ENCODE results near the gene SPTBN5.

SPTBN5 gene

GRCh38 chr15:41892621-41893421 lies 1.0 kb downstream of the SPTBN5 start:
- TF ChIP-seq CTCF (IDR thresholded peaks at IDR 0.05; ENCODE audit: low read length, missing control alignments) = no peak
- no peak for DNase-seq (ENCODE audit: low read depth)
- no peak overlapping the region for H3K4me3 ChIP-seq (replicated peaks; ENCODE audit: low read depth, low read length)

GRCh38 chr15:41891946-41892345 lies 1.9 kb downstream of the SPTBN5 start:
- no peak for DNase-seq (ENCODE audit: low read depth)
- no peak overlapping the region for H3K4me3 ChIP-seq (replicated peaks; ENCODE audit: low read depth, low read length)
- no peak for TF ChIP-seq CTCF (IDR thresholded peaks at IDR 0.05; ENCODE audit: low read length, missing control alignments)

GRCh38 chr15:41891226-41891625 lies 2.6 kb downstream of the SPTBN5 start:
- TF ChIP-seq CTCF (IDR thresholded peaks at IDR 0.05; ENCODE audit: low read length, missing control alignments) = no peak
- no peak overlapping the region for H3K4me3 ChIP-seq (replicated peaks; ENCODE audit: low read depth, low read length)
- DNase-seq (ENCODE audit: low read depth) = no peak

GRCh38 chr15:41890050-41890690 lies 3.7 kb downstream of the SPTBN5 start:
- TF ChIP-seq CTCF (IDR thresholded peaks at IDR 0.05; ENCODE audit: low read length, missing control alignments) = no peak
- no peak overlapping the region for H3K4me3 ChIP-seq (replicated peaks; ENCODE audit: low read depth, low read length)
- no peak for DNase-seq (ENCODE audit: low read depth)

- DNase-seq (ENCODE audit: low read depth) = no peak
- no peak for TF ChIP-seq CTCF (IDR thresholded peaks at IDR 0.05; ENCODE audit: low read length, missing control alignments)
- no peak overlapping the region for H3K4me3 ChIP-seq (replicated peaks; ENCODE audit: low read depth, low read length)
These were observed 5.1 kb downstream of the SPTBN5 start for GRCh38 chr15:41888662-41889253.

- DNase-seq (ENCODE audit: low read depth) = no peak
- no peak overlapping the region for H3K4me3 ChIP-seq (replicated peaks; ENCODE audit: low read depth, low read length)
- TF ChIP-seq CTCF (IDR thresholded peaks at IDR 0.05; ENCODE audit: low read length, missing control alignments) = no peak
These were observed 6.0 kb downstream of the SPTBN5 start for GRCh38 chr15:41887893-41888292.

Data from fibroblast of pulmonary artery (primary cell).